B cell (primary cell): ENCODE results near the gene RAP1GAP. TPM values are rescaled to one million over a fixed set of nuclear protein-coding genes. Genes with fewer than 3 reads are reported as not detected.

Experiments
- ATAC-seq: fragments of 200-7000 bp; cut with Tn5 transposase; one replicate; pipeline ENCODE4 v1.10.0; 2021; ENCODE audit warnings: low read depth, mild to moderate bottlenecking, moderate number of reproducible peaks, moderate library complexity
- CTCF ChIA-PET: fragments of 350-600 bp; sonication (Branson Sonifier 250); formaldehyde crosslinking; loops from one replicate; lab custom pipeline; 2021; ENCODE audit warnings: antibody characterized with exemption, inconsistent platforms; lab: Charles Lee
- POLR2A ChIA-PET: fragments of 350-600 bp; sonication (Branson Sonifier 250); formaldehyde crosslinking; loops from one replicate; lab custom pipeline; 2021; ENCODE audit warnings: antibody characterized with exemption; lab: Charles Lee
- DNase-seq: peaks from one replicate; pipeline ENCODE4 v3.0.0; 2013
- H2AFZ ChIP-seq: 2 replicates; pipeline ENCODE4 v1.6.1; 2012; ENCODE audit warnings: mild to moderate bottlenecking, low read depth, low read length; ENCODE audit not compliant: insufficient read depth, poor library complexity, severe bottlenecking
- H3K27ac ChIP-seq, 2 donors: 1 replicate in 1 of 2; 2 replicates in 1 of 2; pipeline ENCODE4 v1.5.1; 2012 to 2013; ENCODE audit warnings: low read length in 2 of 2, mild to moderate bottlenecking in 2 of 2, moderate library complexity in 1 of 2
- H3K27me3 ChIP-seq, 4 experiments: fragments of 200-600 bp in 1 of 4; sonication (generic) in 1 of 4; replicated peaks in 1 of 4; 1 replicate in 2 of 4; 2 replicates in 2 of 4; pipeline versions ENCODE4 v1.6.1 to v1.7.0; 2013 to 2016; ENCODE audit warnings: low read length in 3 of 4, mild to moderate bottlenecking in 2 of 4, mixed read lengths in 1 of 4, moderate library complexity in 1 of 4; ENCODE audit not compliant: insufficient read depth in 4 of 4, control insufficient read depth in 3 of 4; ENCODE audit errors: control extremely low read depth in 1 of 4
- H3K36me3 ChIP-seq, 2 experiments: replicated peaks in 1 of 2; 1 replicate in 1 of 2; 2 replicates in 1 of 2; pipeline versions ENCODE4 v1.6.1 to v1.7.1; 2013; ENCODE audit warnings: low read length in 1 of 2; ENCODE audit not compliant: insufficient read depth in 2 of 2, control insufficient read depth in 1 of 2; ENCODE audit errors: control extremely low read depth in 1 of 2, extremely low read depth in 1 of 2
- H3K4me1 ChIP-seq, 2 donors: fragments of 200-600 bp in 1 of 2; sonication (generic) in 1 of 2; 1 replicate in 1 of 2; 2 replicates in 1 of 2; pipeline versions ENCODE4 v1.5.1 to v1.6.1; 2013 to 2017; ENCODE audit warnings: low read length in 2 of 2; ENCODE audit not compliant: control insufficient read depth in 2 of 2, insufficient read depth in 2 of 2
- H3K4me2 ChIP-seq: replicated peaks from 2 replicates; pipeline ENCODE3; 2012; ENCODE audit warnings: mild to moderate bottlenecking, low read depth, low read length; ENCODE audit not compliant: poor library complexity, severe bottlenecking
- H3K4me3 ChIP-seq, 5 experiments: fragments of 200-600 bp in 1 of 5; sonication (generic) in 1 of 5; 1 replicate in 3 of 5; 2 replicates in 2 of 5; pipeline versions ENCODE4 v1.5.1 to v1.7.0; 2011 to 2016; ENCODE audit warnings: low read length in 4 of 5, mild to moderate bottlenecking in 4 of 5, low read depth in 2 of 5, control low read depth in 1 of 5, moderate library complexity in 1 of 5; ENCODE audit not compliant: insufficient read depth in 1 of 5; ENCODE audit errors: control extremely low read depth in 1 of 5, extremely low read depth in 1 of 5
- H3K79me2 ChIP-seq: fragments of 200-600 bp; sonication (generic); one replicate; pipeline ENCODE4 v1.6.0; 2016; ENCODE audit warnings: low read length; ENCODE audit not compliant: control insufficient read depth, insufficient read depth
- H3K9ac ChIP-seq: fragments of 200-600 bp; sonication (generic); 2 replicates; pipeline ENCODE4 v1.6.1; 2017; ENCODE audit warnings: mild to moderate bottlenecking, low read length, moderate library complexity
- H3K9me3 ChIP-seq, 3 donors: one replicate each; pipeline versions ENCODE4 v1.6.1 to v1.7.1; 2013; ENCODE audit warnings: low read length in 2 of 3; ENCODE audit not compliant: control insufficient read depth in 2 of 3, insufficient read depth in 1 of 3; ENCODE audit errors: control extremely low read depth in 1 of 3
- H4K20me1 ChIP-seq: 2 replicates; pipeline ENCODE4 v1.6.0; 2012; ENCODE audit warnings: mild to moderate bottlenecking, low read length; ENCODE audit not compliant: insufficient read depth, control insufficient read depth, poor library complexity, severe bottlenecking
- H3K27ac Mint-ChIP-seq: one replicate; pipeline ENCODE4 v1.8.0; 2021; ENCODE audit warnings: mixed read lengths
- H3K27me3 Mint-ChIP-seq: one replicate; pipeline ENCODE4 v1.8.0; 2021; ENCODE audit warnings: mixed read lengths
- H3K4me1 Mint-ChIP-seq: one replicate; pipeline ENCODE4 v1.8.0; 2021; ENCODE audit warnings: mixed read lengths
- H3K4me3 Mint-ChIP-seq: one replicate; pipeline ENCODE4 v1.8.0; 2021; ENCODE audit warnings: mixed read lengths
- H3K9me3 Mint-ChIP-seq: one replicate; pipeline ENCODE4 v1.8.0; 2022; ENCODE audit warnings: mixed read lengths; ENCODE audit not compliant: insufficient read depth
- CTCF ChIP-seq: fragments of 200-600 bp; IDR thresholded peaks from one replicate; pipeline ENCODE4 v1.8.0; 2022; ENCODE audit warnings: antibody characterized with exemption, mild to moderate bottlenecking
- EZH2 ChIP-seq: IDR thresholded peaks from 2 replicates; pipeline ENCODE4 v1.6.1; 2012; ENCODE audit warnings: borderline replicate concordance, low read depth, mild to moderate bottlenecking, moderate library complexity, low read length; ENCODE audit not compliant: insufficient read depth, poor library complexity, severe bottlenecking
- WGBS: methylation state at CpG from one replicate; pipeline ENCODE4 v1.1.5; 2013; ENCODE audit warnings: missing lambda C conversion rate; ENCODE audit not compliant: insufficient coverage; 5-methylcytosine and 5-hydroxymethylcytosine counted together
- intact Hi-C: fragments of 100-400 bp; cut with micrococcal nuclease; formaldehyde crosslinking; loops from one replicate; pipeline ENCODE4 v1.10.0; 2022
- polyA plus RNA-seq: library from polyadenylated mRNA; depleted of rRNA; stranded (reverse); fragments of >200 nt; gene quantifications from 2 replicates; pipeline ENCODE4 v1.2.3, GENCODE V29; 2012
- total RNA-seq, 2 donors: library from RNA; stranded (reverse); fragments of 120-200 nt in 1 of 2; gene quantifications; 1 replicate in 1 of 2; 2 replicates in 1 of 2; pipeline versions ENCODE4 v1.2.3 to v1.2.4, GENCODE V29; 2013 to 2022

Gene RAP1GAP
- total and polyA plus RNA-seq, 2 donors (not counting 1 experiment from before 2014, with no cell fraction given): 0.07 to 0.09 TPM

DNA sequence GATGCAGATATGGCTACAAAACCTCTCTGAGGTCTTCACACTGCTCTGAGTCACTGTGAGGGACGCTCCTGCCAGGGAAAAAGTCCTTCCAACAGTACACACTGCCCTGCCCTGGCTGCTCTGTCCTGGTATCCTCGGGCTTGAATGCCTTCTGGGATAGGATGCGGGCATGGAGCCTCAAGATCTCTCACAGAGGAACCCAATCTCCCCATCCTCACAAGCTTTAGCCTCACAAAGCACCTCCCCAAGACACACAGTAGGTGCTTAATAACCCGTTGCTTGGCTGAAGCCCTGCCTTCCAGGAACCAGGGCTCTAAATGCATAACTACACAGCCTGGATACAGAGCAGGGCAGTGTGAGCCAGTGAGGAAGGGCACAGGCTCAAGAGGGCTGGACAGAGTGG, 9.2 kb downstream of the RAP1GAP start:
- H3K4me3 ChIP-seq: no peak overlapping the region
- no peak overlapping the region for H3K4me3 Mint-ChIP-seq
- TF ChIP-seq CTCF: no peak
- no peak for TF ChIP-seq EZH2
- H3K36me3 ChIP-seq: no peaks in the 10 kb centered on the region
- peaks cover 40% of the 10 kb centered on the region for H3K27me3 Mint-ChIP-seq
- intact Hi-C loops: loop anchor here (2.0 to 10.0 kb wide), 5 partner anchors 123 to 427 kb away; partner anchors contain the start of genes ALPL and USP48
- no peaks in the 10 kb centered on the region for H3K79me2 ChIP-seq
- WGBS: 46% methylated on average over 4 of the region's 4 CpGs
- peaks cover 0 to 50% (median 15%) of the 10 kb centered on the region in 4 experiments for H3K27me3 ChIP-seq
- H3K4me2 ChIP-seq: peak overlapping the region; percentile 66
- H3K27ac Mint-ChIP-seq: no peak overlapping the region
- no peaks in the 10 kb centered on the region for H3K9me3 Mint-ChIP-seq
- CTCF ChIA-PET: interaction anchor here (0.9 to 2.3 kb wide), 3 partner anchors 290 to 305 kb away, joined by 3 to 5 read pairs (median 3); no protein-coding TSS in a partner anchor
- peaks cover 0 to 7% (median 0%) of the 10 kb centered on the region in 3 donors for H3K9me3 ChIP-seq
- peaks cover 12% of the 10 kb centered on the region for H3K4me1 Mint-ChIP-seq
- no peak overlapping the region for H3K27ac ChIP-seq
- DNase-seq (no peak), ATAC-seq (no peak)
- H2AFZ ChIP-seq: no peak overlapping the region
- H3K4me1 ChIP-seq: peaks cover 11% of the 10 kb centered on the region in 2 donors
- H4K20me1 ChIP-seq: no peaks in the 10 kb centered on the region
- H3K9ac ChIP-seq: no peak overlapping the region
- POLR2A ChIA-PET: no interaction called here

GRCh38 chr1:21659099-21659923, 9.8 kb downstream of the RAP1GAP start:
- Mint-ChIP-seq H3K9me3 (no peaks in the 10 kb centered on the region), H3K4me1 (peaks cover 10% of the 10 kb centered on the region), H3K4me3 (peak overlapping the region; percentile 39), H3K27me3 (peaks cover 37% of the 10 kb centered on the region), H3K27ac (no peak overlapping the region)
- 2% methylated on average over 59 of the region's 64 CpGs for WGBS
- Histone ChIP-seq H3K27me3 (peaks cover 0 to 46% (median 14%) of the 10 kb centered on the region in 4 experiments), H3K9ac (no peak overlapping the region), H4K20me1 (no peaks in the 10 kb centered on the region), H3K4me2 (peak overlapping the region; percentile 66), H3K36me3 (no peaks in the 10 kb centered on the region), H3K79me2 (no peaks in the 10 kb centered on the region), H2AFZ (no peak overlapping the region), H3K9me3 (peaks cover 0 to 7% (median 0%) of the 10 kb centered on the region in 3 donors), H3K27ac (no peak overlapping the region), H3K4me3 (no peak overlapping the region), H3K4me1 (peaks cover 11% of the 10 kb centered on the region in 2 donors)
- CTCF ChIA-PET: interaction anchor here (0.7 to 2.3 kb wide), 5 partner anchors 9 to 305 kb away, joined by 3 to 5 read pairs (median 3); no protein-coding TSS in a partner anchor
- TF ChIP-seq CTCF: peak; percentile 91
- no peak for TF ChIP-seq EZH2
- ATAC-seq (peak; percentile 92), DNase-seq (peak; percentile 85)
- POLR2A ChIA-PET: no interaction called here
- intact Hi-C loops: loop anchor here (2.0 to 10.0 kb wide), 5 partner anchors 123 to 427 kb away; partner anchors contain the start of genes ALPL and USP48
